Activated T-cell treated with anti-CD3 and anti-CD28 coated beads for 4 hours (primary cell): Measurements from ENCODE around the gene RSPRY1.
"Not testable (repeated sequence)": the region's sequence is repeated elsewhere in the genome, so short reads cannot be mapped to it uniquely, and the experiment has no call there.

ENCODE experiments used
- DNase-seq: peaks from one replicate; pipeline ENCODE4 v3.0.0-alpha.2; 2020

The RSPRY1 gene

GRCh38 chr16:57186872-57187854 lies 1.0 kb downstream of the RSPRY1 start:
- DNase-seq: no peak

GRCh38 chr16:57187902-57188710 lies 2.0 kb downstream of the RSPRY1 start:
- not testable (repeated sequence) for DNase-seq

GRCh38 chr16:57188711-57189002 lies 2.5 kb downstream of the RSPRY1 start:
- no peak for DNase-seq

- not testable (repeated sequence) for DNase-seq
Measured at GRCh38 chr16:57189527-57189926, 3.4 kb downstream of the RSPRY1 start.

GRCh38 chr16:57190136-57190535 lies 4.0 kb downstream of the RSPRY1 start:
- no peak for DNase-seq

- no peak for DNase-seq
Measured at GRCh38 chr16:57191056-57191571, 5.0 kb downstream of the RSPRY1 start.

GRCh38 chr16:57192146-57192545 lies 6.0 kb downstream of the RSPRY1 start:
- DNase-seq: no peak

GRCh38 chr16:57192720-57193486 lies 6.8 kb downstream of the RSPRY1 start:
- no peak for DNase-seq

GRCh38 chr16:57194512-57194911 lies 8.4 kb downstream of the RSPRY1 start:
- no peak for DNase-seq

GRCh38 chr16:57196286-57196685 lies 10.2 kb downstream of the RSPRY1 start:
- DNase-seq: no peak

- DNase-seq: no peak
Measured at GRCh38 chr16:57196753-57197152, 10.6 kb downstream of the RSPRY1 start.

GRCh38 chr16:57200321-57200720 lies 14.2 kb downstream of the RSPRY1 start:
- DNase-seq: not testable (repeated sequence)

- DNase-seq: not testable (repeated sequence)
Measured at GRCh38 chr16:57200926-57201325, 14.8 kb downstream of the RSPRY1 start.

- DNase-seq: no peak
Measured at GRCh38 chr16:57202095-57202886, 16.2 kb downstream of the RSPRY1 start.

- DNase-seq: no peak
Measured at GRCh38 chr16:57203451-57203850, 17.3 kb downstream of the RSPRY1 start.

GRCh38 chr16:57204675-57205074 lies 18.5 kb downstream of the RSPRY1 start:
- DNase-seq: no peak

- DNase-seq: no peak
Measured at GRCh38 chr16:57208926-57209325, 22.8 kb downstream of the RSPRY1 start.

- no peak for DNase-seq
Measured at GRCh38 chr16:57209780-57210179, 23.7 kb downstream of the RSPRY1 start.

- no peak for DNase-seq
Measured at GRCh38 chr16:57213462-57213861, 27.3 kb downstream of the RSPRY1 start.

- no peak for DNase-seq
Measured at GRCh38 chr16:57216968-57217367, 30.8 kb downstream of the RSPRY1 start.

GRCh38 chr16:57223057-57223456 lies 36.9 kb downstream of the RSPRY1 start:
- DNase-seq: no peak
